Measurements from ENCODE around the gene BDH2. TPM values are rescaled to one million over a fixed set of nuclear protein-coding genes. Genes with fewer than 3 reads are reported as not detected.

Gene BDH2
- total RNA-seq, 3 donors from 2014 or later = 27.1 to 35.1 (median 31.2) TPM

- Histone ChIP-seq H3K4me3 (peak overlapping the region; percentile 37), H3K36me3 (ENCODE audit: low read depth) (no peaks in the 10 kb centered on the region), H3K9me3 (no peaks in the 10 kb centered on the region), H3K4me1 (ENCODE audit: low read depth) (peaks cover 8% of the 10 kb centered on the region)
- TF ChIP-seq CTCF (IDR thresholded peaks at IDR 0.05) = no peak
- ATAC-seq (peak; percentile 85), DNase-seq (peak; percentile 56 to 75 (median 73))
- intact Hi-C loops (cut with DNase I, micrococcal nuclease) = no loop called here
Observed at GRCh38 chr4:103075894-103076746, 23.5 kb downstream of the BDH2 start.

- ATAC-seq = no peak
- DNase-seq = no peak
- TF ChIP-seq CTCF (IDR thresholded peaks at IDR 0.05) = no peak
- Histone ChIP-seq H3K4me1 (ENCODE audit: low read depth) (peaks cover 8% of the 10 kb centered on the region), H3K36me3 (ENCODE audit: low read depth) (no peaks in the 10 kb centered on the region), H3K9me3 (no peaks in the 10 kb centered on the region), H3K4me3 (no peak overlapping the region)
- intact Hi-C loops (cut with DNase I, micrococcal nuclease) = no loop called here
Observed at GRCh38 chr4:103075435-103075893, 24.2 kb downstream of the BDH2 start.

- TF ChIP-seq CTCF (IDR thresholded peaks at IDR 0.05) = no peak
- ATAC-seq = no peak
- intact Hi-C loops (cut with DNase I, micrococcal nuclease) = no loop called here
Observed at GRCh38 chr4:103074744-103075434, 24.7 kb downstream of the BDH2 start.

GRCh38 chr4:103073792-103074438 lies 25.7 kb downstream of the BDH2 start:
- DNase-seq (no peak), ATAC-seq (no peak)
- TF ChIP-seq CTCF (IDR thresholded peaks at IDR 0.05) = no peak
- peaks cover 8% of the 10 kb centered on the region for H3K4me1 ChIP-seq (ENCODE audit: low read depth)
- no peaks in the 10 kb centered on the region for H3K36me3 ChIP-seq (ENCODE audit: low read depth)
- H3K4me3 ChIP-seq = no peak overlapping the region
- intact Hi-C loops (cut with DNase I, micrococcal nuclease) = no loop called here
- no peaks in the 10 kb centered on the region for H3K9me3 ChIP-seq

More at GRCh38 chr4:103074744-103075434, 24.7 kb downstream of the BDH2 start:
- H3K9me3 ChIP-seq = no peaks in the 10 kb centered on the region
- H3K4me3 ChIP-seq = no peak overlapping the region
- no peaks in the 10 kb centered on the region for H3K36me3 ChIP-seq (ENCODE audit: low read depth)
- no peak for DNase-seq
- peaks cover 8% of the 10 kb centered on the region for H3K4me1 ChIP-seq (ENCODE audit: low read depth)

GRCh38 chr4:103067841-103068547 lies 31.6 kb downstream of the BDH2 start:
- intact Hi-C loops (cut with DNase I, micrococcal nuclease) = no loop called here
- Histone ChIP-seq H3K4me1 (ENCODE audit: low read depth) (no peaks in the 10 kb centered on the region), H3K36me3 (ENCODE audit: low read depth) (no peaks in the 10 kb centered on the region), H3K4me3 (no peak overlapping the region), H3K9me3 (no peaks in the 10 kb centered on the region)
- ATAC-seq (no peak), DNase-seq (no peak)
- no peak for TF ChIP-seq CTCF (IDR thresholded peaks at IDR 0.05)

All from mucosa of descending colon (tissue), 3 donors.